Spleen (tissue), 7 donors: ENCODE data around the gene UBASH3B.

Source experiments
- POLR2A ChIP-seq, 3 donors: fragments of 450-650 bp; IDR thresholded peaks; one replicate each; pipeline ENCODE4 v1.5.1; 2017; ENCODE audit warnings: antibody characterized with exemption in 3 of 3, mild to moderate bottlenecking in 1 of 3
- POLR2AphosphoS5 ChIP-seq, 3 donors: sonication (generic); formaldehyde crosslinking; IDR thresholded peaks; one replicate each; pipeline ENCODE4 v1.5.1; 2017; ENCODE audit warnings: antibody characterized with exemption in 3 of 3
- TF ChIP-seq, protein P1 (sequence below), 11 experiments: fragments of 200-600 bp in 7 of 11; fragments of 450-650 bp in 4 of 11; sonication (generic) in 4 of 11; IDR thresholded peaks in 8 of 11; conservative IDR thresholded peaks in 3 of 11; 1 replicate in 7 of 11; 2 replicates in 4 of 11; pipeline versions ENCODE4 v1.4.0 to v1.8.0; 2016 to 2021; ENCODE audit warnings: antibody characterized with exemption in 11 of 11, inconsistent platforms in 4 of 11, mild to moderate bottlenecking in 1 of 11
- donor health status: DM: no; HTN: no; CAD: no; lungs with moderate emphysema.
- donor health status: DM: no; HTN: no; CAD: no.
- donor health status: DM: no; HTN: no; CAD: no.

DNA sequence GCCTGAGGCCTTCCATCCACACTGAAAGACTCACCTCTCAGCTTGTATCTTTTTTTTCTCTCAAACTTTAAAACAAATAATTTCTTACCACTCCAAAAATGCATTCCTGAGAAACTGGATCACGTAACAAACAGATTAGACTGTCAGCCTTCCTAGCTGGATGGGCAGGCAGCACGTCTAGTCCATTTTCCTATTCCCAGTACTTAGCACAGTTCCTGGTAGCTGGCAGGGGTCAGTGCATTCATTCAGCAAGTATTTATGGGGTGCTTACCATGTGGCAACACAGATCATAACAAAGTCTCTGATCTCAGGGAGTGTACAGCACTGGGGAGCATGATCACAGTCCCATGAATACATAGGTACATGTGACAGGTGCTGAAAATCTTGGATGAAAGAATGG, 89.6 kb downstream of the UBASH3B start:
- TF ChIP-seq, protein P1, sequence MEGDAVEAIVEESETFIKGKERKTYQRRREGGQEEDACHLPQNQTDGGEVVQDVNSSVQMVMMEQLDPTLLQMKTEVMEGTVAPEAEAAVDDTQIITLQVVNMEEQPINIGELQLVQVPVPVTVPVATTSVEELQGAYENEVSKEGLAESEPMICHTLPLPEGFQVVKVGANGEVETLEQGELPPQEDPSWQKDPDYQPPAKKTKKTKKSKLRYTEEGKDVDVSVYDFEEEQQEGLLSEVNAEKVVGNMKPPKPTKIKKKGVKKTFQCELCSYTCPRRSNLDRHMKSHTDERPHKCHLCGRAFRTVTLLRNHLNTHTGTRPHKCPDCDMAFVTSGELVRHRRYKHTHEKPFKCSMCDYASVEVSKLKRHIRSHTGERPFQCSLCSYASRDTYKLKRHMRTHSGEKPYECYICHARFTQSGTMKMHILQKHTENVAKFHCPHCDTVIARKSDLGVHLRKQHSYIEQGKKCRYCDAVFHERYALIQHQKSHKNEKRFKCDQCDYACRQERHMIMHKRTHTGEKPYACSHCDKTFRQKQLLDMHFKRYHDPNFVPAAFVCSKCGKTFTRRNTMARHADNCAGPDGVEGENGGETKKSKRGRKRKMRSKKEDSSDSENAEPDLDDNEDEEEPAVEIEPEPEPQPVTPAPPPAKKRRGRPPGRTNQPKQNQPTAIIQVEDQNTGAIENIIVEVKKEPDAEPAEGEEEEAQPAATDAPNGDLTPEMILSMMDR (IDR thresholded peaks at IDR 0.05 in 8 of 11, conservative IDR thresholded peaks at IDR 0.05 in 3 of 11): no peak
- TF ChIP-seq POLR2AphosphoS5 (IDR thresholded peaks at IDR 0.05): no peak
- TF ChIP-seq POLR2A (IDR thresholded peaks at IDR 0.05): no peak
